Stimulated activated CD8-positive, alpha-beta memory T cell treated with anti-CD3 and anti-CD28 coated beads, Interleukin-2, amount 100 ng/mL, for 1 hour (primary cell): Measurements from ENCODE around the gene HAVCR1.
A peak's percentile ranks its signal among the peaks of the same experiment; 100 is the strongest.
"Not testable (repeated sequence)": the region's sequence is repeated elsewhere in the genome, so short reads cannot be mapped to it uniquely, and the experiment has no call there.

ENCODE experiments used
- DNase-seq, 2 donors: peaks; one replicate each; pipeline ENCODE4 v3.0.0-alpha.2; 2020; ENCODE audit warnings: low read depth in 2 of 2

Gene HAVCR1

DNA sequence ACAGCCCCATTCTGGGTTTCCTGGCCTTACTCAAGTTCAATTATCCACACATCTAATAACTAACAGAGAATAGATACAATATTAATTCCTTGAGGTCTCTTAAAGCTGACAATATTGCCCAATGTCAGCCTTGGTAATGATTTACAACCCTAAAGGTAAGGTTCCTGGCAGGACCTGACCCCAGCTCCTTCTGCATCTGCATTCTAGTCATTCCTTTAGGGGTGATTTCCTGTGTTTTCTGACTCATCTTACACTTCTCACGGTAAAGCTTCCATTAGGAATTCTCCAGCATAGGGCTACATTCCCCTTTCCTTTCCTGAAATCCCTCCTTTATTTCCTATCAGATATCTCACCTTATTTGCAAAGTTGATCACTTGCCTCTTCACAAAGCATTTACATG is 9.3 kb downstream of the HAVCR1 start:
- DNase-seq: no peak

DNA sequence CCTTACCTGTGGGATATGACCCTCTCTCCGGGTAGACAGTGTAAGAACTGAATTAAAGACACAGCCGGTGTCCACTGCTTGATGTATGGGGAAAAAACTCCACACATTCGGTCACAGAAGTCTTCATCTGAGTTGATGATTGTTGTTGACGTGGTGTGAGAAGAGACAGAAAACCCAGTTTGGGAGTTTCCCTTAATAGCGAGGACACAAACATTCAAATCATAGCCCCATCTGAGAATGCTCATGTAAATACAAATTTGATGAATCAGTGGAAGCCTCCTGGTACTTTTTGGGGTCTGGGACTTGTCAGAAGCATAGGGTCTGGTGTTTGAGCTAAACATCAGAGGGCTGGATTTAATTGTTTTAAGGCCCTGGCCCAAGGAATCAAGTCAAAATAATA is 11.0 kb downstream of the HAVCR1 start:
- no peak for DNase-seq

DNA sequence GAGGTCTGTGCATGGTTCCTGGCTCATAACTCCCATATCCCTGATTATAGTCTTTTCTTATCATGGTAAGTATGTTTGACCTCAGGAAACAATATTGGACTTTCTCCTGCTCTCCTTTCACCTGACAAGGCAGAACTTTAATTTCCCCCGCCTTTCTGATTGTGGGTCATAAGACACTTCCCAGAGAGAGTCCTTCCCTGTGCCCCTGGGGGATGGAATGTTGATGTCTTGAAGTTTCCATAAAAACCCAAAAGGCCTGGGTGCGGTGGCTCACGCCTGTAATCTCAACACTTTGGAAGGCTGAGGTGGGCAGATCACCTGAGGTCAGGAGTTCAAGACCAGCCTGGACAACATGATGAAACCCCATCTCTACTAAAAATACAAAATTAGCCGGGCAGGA is 11.9 kb downstream of the HAVCR1 start:
- not testable (repeated sequence) for DNase-seq

DNA sequence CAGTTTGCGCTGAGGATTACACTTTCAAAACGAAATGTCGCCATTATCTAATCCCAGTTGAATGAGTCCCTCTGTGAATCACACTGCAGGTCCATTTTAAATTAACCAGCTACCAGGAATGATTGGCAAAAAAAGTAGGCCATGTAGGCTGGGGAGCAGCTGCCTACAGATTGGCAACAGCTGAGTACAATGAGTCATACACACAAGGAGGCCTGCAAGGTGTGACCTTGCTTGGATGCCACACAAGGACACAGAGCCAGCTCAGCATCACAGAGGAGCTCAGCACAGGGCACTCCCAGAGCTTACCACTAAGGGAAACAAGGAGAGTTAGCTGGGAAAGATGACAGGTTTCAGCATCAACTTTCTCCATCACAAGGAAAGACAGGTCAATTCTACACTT is 12.9 kb downstream of the HAVCR1 start:
- no peak for DNase-seq

DNA sequence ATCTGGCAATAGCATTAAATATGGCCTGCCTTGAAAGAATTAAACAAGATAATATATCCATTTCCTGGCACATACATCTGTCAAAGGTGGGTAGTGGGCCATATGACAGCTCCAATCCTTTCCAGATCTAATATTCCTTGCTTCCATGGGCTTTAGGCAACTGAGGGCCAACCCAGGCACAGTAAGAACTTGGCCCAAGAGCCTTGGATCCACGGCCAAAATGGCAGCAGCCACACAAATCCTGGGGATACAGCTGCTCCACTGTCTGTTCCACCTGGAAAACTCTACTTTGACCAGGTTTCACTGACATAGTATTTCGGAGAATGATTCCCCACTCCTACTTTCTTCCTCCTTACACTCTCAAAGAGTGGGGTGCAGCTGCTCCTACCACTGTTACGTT is 13.3 kb downstream of the HAVCR1 start:
- no peak for DNase-seq

DNA sequence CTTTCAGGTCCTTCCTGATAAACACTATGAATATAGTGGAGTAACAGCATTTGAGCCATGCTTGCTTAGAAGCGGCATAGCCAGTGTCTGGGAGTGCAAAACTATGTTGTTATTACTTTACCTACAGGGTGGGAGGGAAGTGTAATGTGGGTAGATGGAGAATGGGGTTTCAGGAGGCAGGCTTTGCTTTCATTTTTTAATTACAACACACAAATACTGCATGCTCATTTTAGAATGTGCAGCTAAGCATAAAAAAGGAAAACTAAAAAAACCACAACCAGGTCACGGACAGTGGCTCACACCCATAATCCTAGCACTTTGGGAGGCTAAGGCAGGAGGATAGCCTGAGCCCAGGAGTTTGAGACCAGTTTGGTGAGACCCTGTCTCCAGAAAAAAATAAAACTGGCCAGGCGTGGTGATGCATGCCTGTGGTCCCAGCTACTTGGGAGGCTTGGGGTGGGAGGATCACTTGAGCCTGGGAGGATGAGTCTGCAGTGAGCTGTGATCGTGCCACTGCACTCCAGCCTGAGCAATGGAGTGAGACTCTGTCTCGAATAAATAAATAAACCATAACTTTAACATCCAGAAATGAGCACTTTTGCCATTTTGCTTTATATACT is 20.2 kb downstream of the HAVCR1 start:
- DNase-seq: no peak

DNA sequence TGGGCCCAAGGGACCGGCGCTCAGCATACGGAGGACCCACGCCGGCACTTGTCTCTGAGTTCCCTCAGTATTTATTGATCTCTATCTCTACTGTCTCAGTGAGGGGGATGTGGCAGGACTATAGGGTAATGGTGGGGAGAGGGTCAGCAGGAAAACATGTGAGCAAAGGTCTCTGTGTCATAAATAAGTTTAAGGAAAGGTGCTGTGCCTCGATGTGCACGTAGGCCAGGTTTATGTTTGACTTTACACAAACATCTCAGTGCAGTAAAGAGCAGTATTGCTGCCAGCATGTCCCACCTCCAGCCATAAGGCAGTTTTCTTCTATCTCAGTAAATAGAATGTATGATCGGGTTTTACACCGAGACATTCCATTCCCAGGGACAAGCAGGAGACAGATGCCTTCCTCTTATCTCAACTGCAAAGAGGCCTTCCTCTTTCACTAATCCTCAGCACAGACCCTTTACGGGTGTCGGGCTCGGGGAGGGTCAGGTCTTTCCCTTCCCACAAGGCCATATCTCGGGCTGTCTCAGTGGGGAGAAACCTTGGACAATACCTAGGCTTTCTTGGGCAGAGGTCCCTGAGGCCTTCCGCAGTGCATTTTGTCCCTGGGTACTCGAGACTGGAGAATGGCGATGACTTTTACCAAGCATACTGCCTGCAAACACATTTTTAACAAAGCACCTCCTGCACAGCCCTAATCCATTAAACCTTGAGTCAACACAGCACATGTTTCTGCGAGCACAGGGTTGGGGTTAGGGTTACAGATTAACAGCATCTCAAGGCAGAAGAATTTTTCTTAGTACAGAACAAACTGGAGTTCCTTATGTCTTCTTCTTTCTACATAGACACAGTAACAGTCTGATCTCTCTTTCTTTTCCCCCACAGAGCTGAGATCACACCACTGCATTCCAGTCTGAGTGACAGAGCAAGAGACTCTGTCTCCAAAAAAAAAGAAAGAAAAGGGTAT is 24.5 kb downstream of the HAVCR1 start:
- DNase-seq: not testable (repeated sequence)

DNA sequence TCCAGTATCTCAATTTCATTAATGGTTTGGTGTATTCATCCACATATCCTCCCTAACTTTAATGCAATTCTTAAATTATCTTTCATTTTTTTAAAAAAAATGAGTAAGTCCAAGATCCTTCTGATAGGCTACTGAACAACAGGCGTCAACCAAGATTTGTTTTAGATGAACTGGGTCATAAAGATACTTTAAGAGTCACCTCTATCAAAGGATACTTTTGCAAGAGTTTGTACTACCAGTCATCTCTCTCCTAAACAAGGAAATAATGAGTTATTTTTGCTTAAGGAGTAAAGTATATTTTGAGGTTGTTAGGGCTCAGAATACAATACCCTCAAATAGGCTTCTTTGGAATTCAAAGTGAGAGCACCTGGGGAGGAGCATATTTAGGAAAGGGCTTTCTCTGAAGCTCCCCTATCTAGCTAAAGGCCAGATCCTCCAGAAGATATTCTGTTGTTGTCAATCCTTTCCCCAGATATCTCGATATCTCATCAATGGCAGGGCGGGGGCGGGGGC is 25.8 kb downstream of the HAVCR1 start:
- DNase-seq: no peak

DNA sequence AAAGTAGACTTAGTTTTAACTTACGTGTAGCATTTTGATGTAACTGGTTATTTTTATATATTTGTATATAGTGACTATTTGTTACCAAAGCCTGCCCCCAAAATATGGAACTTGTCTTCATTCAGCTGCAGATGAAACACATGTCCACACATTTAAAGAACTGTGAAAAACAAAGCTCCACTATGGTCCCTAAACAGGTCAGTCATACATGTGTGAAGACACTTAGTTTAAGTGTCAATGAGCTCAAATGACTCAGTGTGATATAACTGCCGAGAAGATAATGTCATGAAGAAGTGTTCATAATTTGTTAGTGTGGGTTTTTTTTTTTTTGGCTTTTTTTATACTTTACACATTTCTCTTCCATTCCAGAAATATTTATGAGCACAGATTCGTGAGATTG is 28.2 kb downstream of the HAVCR1 start:
- DNase-seq: no peak

DNA sequence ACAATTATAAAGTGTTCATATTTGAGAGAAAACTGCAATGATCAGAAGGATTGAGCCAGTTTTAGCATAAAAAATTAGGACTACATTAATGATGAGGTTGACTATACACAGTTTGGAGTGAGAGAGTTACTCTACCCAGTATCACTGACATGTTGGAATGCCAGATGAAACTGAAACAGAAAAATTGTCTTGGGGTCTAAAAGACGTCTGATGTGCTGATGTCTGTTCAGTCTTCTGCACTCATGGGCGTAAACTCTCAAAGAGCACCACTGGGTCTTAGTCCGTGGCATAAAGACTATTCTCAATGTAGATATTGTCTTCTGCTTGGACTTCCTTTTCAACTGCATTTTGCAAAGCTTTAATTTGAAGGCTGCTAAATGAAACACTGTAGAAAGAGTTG is 29.5 kb downstream of the HAVCR1 start:
- DNase-seq: no peak

DNA sequence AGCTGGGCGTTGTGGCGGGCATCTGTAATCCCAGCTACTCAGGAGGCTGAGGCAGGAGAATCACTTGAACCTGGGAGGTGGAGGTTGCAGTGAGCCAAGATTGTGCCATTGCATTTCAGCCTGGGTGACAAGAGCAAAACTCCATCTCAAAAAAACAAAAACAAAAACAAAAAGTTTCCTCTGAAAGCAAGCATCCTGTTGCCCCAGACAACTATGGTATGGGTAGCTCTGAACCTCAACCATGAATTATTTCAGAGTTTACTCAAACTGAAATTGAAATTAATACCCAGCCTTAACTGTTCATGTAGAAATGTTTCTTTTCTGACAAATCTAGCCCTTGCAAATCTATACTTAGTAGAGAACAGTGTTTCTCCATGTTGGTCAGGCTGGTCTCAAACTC is 31.3 kb downstream of the HAVCR1 start:
- DNase-seq: not testable (repeated sequence)

DNA sequence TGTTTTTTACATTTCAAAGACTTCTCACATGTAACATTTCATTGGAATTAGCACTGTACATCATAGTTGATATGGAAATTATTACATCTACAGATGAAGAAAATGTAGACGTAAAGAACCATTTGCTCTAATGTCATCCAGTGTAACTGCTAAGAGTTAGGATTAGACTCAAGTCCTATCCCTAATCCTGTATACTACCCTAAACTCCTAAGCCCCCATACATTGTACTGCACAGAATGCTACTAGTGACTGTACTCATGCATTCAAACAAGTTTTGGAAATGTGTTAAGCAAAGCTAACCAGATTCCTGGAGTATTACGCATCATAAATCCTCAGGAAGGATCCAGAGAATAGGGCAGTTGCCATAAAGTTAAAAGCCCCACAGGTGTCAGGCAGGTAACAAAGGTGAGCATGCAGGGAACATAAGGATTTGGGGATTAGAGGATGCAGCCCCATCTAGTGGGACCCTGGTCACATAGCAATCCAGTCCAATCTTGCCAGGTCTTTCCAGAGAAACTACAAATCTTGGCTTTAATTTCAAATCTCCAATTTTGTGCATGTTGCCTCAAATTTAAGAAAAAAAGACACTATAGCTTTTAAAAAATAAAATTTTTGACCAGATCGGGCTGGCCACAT is 32.0 kb downstream of the HAVCR1 start:
- DNase-seq: no peak

DNA sequence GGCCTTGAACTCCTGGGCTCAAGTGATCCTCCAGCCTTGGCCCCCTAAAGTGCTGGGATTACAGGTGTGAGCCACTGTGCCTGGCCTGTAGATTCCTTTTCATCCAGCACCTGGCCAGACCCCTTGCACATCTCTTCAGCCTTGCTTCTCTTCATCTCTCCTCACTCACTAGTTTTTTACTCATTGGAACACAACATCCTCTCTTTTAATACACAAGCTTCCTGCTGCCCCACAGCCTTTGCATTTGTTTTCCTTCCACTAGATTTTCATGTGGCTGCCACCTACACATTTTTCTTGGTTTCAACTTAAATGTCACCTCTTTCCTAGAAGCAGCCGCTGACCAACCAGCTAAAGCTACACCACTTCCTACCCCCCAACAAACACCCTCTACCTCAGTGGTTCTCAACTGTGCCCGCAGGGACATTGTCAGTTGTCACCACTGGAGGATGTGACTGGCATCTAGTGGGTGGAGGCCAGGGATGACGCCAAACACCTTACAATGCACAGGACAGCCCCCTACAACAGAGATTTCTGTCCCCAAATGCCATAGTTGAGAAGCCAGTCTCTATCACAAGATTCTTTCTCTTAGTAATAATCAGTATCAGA is 33.7 kb downstream of the HAVCR1 start:
- DNase-seq: peak; percentile 28 to 29

DNA sequence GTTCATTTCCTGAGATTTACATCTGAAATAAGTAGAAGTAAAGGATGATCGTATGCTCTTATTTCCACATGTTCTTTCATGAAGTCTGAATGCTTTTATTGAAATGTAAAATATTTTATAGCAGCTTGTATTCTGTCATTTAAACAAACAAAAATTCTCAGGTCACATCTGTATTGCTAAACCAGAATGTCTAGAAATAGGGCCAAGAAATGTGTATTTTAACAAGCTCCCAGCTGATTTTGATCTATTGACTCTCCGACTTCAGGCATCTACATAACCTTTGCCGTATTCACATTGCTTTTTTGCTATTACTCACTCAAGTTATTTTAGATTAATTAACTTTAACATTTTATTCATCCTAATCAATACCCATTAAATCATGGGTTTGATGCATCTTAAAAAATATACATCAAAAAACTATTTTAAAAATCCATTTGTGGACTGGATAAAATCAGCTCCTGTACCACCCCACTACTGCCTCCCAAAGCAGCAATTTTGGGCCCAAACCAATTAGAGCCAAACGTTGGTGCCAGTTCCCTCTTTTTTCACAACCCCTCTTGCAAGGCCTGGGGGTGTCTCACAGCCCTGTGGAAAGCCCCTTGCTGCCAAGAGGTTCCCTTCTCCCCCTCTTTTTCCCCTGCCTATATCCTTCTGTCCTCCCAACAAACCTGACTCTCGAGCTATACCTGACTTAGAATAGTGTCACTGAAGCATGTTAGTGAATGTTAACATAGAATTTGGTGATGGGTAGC is 34.5 kb downstream of the HAVCR1 start:
- DNase-seq: no peak

DNA sequence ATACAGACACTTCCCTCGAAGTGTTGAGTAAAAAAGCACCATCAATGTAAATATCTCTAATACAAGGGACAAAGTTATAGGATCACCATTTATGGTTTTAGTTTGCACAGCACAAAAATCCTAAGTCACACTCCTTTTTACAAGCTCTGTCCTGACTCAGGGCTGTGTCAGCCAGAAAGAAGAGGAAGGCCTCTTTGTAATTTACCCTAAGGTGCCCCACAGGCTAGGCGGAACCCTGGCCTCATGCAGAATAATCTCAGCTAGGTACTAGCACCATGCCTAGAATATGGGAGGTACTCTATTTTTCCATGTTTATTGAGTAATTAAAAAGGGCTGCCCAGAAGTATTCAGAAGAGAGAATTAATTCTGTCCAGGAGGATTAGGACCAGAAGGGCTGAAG is 36.9 kb downstream of the HAVCR1 start:
- DNase-seq: no peak

DNA sequence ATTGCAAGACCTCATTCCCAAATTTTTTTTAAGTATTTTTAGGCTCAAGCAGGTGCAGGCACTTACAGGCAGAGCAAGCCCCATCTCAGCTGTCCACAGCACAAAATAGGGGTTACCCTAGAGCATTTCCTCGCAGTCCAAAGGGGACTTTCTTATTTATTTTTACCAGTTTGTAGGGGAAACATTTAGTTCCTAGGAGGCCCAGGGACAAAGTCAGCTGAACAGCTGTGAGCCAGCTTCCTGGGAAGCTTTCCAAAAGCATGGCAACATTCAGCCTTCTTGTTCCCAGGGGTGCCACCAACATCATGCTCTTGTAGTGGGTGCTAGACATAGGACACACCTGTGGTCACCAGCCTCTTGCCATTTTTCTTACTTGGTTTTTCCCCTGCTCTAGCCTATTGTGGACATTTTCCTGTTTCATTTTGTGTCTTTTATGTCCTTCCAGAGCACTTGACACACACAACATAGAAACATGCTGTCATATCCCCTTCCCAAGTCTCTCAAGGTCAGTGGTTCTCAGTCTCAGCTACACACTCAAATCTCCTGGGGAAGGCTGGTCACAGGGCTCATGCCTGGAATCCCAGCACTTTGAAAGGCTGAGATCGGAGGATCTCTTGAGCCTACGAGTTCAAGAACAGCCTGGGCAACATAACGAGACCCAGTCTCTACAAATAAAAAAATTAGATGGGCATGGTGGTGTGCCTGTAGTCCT is 38.2 kb downstream of the HAVCR1 start:
- no peak for DNase-seq

DNA sequence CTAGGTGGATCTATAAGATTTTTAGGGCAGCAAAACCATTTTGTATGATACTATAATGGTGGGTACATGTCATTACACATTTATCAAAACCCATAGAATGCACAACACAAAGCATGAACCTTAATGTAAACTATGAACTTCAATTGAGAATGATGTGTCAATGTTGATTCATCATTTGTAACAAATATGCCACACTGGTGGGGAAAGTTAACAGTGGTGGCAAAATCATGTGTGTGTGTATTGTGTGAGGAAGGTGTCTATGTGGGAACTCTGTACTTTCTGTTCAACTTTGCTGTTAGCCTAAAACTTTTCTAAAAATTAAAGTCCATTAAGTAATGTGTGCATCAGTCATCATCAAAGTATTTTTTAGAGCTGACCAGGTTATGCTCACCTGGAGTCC is 38.9 kb downstream of the HAVCR1 start:
- no peak for DNase-seq

DNA sequence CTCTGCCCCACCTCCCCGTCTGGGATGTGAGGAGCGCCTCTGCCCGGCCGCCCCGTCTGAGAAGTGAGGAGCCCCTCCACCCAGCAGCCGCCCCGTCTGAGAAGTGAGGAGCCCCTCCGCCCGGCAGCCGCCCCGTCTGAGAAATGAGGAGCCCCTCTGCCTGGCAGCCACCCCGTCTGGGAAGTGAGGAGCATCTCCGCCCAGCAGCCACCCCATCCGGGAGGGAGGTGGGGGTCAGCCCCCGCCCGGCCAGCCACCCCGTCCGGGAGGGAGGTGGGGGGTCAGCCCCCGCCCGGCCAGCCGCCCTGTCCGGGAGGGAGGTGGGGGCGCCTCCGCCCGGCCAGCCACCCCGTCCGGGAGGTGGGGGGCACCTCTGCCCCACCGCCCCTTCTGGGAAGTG is 44.8 kb downstream of the HAVCR1 start:
- not testable (repeated sequence) for DNase-seq

DNA sequence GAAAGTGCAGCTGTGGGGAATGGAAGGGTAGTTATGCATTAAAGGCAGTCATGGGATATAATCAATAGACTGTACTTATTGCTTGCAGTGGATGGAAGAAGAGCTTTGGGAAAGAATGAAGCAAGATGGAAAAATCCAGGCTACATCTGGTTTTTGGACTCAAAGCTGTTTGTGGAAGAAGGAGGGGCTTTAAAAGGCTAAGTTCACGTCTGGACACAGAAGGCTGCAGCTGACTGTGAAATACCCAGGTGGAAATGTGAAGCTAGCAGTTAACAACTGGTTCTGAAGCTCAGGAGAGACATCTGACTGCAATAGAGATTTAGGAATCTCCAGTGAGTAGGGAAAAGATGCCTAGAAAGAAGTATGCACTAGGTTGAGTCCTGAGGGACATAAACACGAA is 52.7 kb downstream of the HAVCR1 start:
- DNase-seq: no peak

DNA sequence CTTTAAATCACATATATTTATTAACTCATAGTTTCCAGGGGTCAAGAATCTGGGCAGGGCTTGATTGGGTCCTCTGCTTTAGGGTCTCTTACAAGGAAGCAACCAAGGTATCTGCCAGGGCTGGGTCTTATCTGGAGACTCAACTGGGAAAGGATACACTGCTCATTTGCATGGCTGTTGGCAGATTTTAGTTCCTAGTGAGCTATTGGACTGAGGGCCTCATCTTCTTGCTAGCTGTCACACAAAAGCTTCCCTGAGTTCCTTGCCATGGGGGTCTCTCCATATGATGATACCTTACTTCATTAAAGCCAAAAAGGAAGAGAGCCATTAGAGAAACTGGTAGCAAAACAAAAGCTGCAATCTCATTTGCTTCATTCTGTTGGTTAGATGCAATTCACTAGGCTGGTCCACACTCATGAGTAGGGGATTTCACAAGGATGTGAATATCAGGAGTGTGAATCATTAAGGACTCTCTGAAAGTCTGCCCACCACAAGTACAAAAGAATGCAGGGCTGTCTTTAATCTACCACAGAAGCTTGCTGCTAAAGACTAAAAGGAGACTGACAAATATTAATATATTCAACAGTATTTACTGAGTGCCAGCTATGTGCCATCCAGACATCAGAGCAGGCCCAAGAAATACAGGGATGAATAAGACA is 53.9 kb downstream of the HAVCR1 start:
- DNase-seq: no peak
